GM06990 (cell line): ENCODE data around the gene EPHB1.

Experiments
- DNase-seq: peaks from one replicate; pipeline ENCODE4 v3.0.0-alpha.2; 2011; ENCODE audit not compliant: insufficient read length; ENCODE audit errors: extremely low read depth
- H3K27me3 ChIP-seq: replicated peaks from 2 replicates; pipeline ENCODE4 v1.6.0; 2011; ENCODE audit warnings: low read length; ENCODE audit not compliant: control insufficient read depth, insufficient read depth
- H3K36me3 ChIP-seq: 2 replicates; pipeline ENCODE4 v1.5.1; 2011; ENCODE audit warnings: low read length; ENCODE audit not compliant: control insufficient read depth, insufficient read depth
- H3K4me3 ChIP-seq: replicated peaks from 2 replicates; pipeline ENCODE4 v1.5.1; 2011; ENCODE audit warnings: low read depth, mild to moderate bottlenecking, control low read depth, low read length
- CTCF ChIP-seq: IDR thresholded peaks from 2 replicates; pipeline ENCODE4 v1.5.1; 2011; ENCODE audit warnings: low read length, control low read depth, mild to moderate bottlenecking, inconsistent platforms; ENCODE audit not compliant: insufficient read depth, poor library complexity, severe bottlenecking

Gene EPHB1

GRCh38 chr3:134905647-134905935 lies 110.5 kb downstream of the EPHB1 start:
- DNase-seq = no peak
- H3K4me3 ChIP-seq = no peak overlapping the region
- H3K36me3 ChIP-seq = no peaks in the 10 kb centered on the region
- TF ChIP-seq CTCF = no peak
- no peaks in the 10 kb centered on the region for H3K27me3 ChIP-seq

- DNase-seq = no peak
- Histone ChIP-seq H3K27me3 (no peaks in the 10 kb centered on the region), H3K4me3 (no peak overlapping the region), H3K36me3 (no peaks in the 10 kb centered on the region)
- no peak for TF ChIP-seq CTCF
Observed at GRCh38 chr3:134908271-134908670, 113.2 kb downstream of the EPHB1 start.

- H3K27me3 ChIP-seq = no peaks in the 10 kb centered on the region
- no peak overlapping the region for H3K4me3 ChIP-seq
- H3K36me3 ChIP-seq = no peaks in the 10 kb centered on the region
- no peak for DNase-seq
- TF ChIP-seq CTCF = no peak
Observed at GRCh38 chr3:134910026-134910425, 115.0 kb downstream of the EPHB1 start.

- H3K36me3 ChIP-seq = no peaks in the 10 kb centered on the region
- no peaks in the 10 kb centered on the region for H3K27me3 ChIP-seq
- no peak overlapping the region for H3K4me3 ChIP-seq
- TF ChIP-seq CTCF = no peak
- DNase-seq = no peak
Observed at GRCh38 chr3:134911586-134912548, 116.8 kb downstream of the EPHB1 start.

- no peak for TF ChIP-seq CTCF
- H3K27me3 ChIP-seq = no peaks in the 10 kb centered on the region
- DNase-seq = no peak
- no peak overlapping the region for H3K4me3 ChIP-seq
- H3K36me3 ChIP-seq = no peaks in the 10 kb centered on the region
Observed at GRCh38 chr3:134916276-134916961, 121.4 kb downstream of the EPHB1 start.
